ENCODE results near the gene GATAD1. TPM values are rescaled to one million over a fixed set of nuclear protein-coding genes. Genes with fewer than 3 reads are reported as not detected.

GATAD1 gene
- total and polyA plus RNA-seq, 2 of the 8 experiments (the other 6 are each of a cell fraction or from before 2014, with no cell fraction given) = 17.1 to 34.7 TPM

- TF ChIP-seq YY1 (IDR thresholded peaks at IDR 0.05; ENCODE audit: low read depth, low read length) (no peak), SRF (IDR thresholded peaks at IDR 0.05; ENCODE audit: low read depth, low read length) (no peak), CHD7 (IDR thresholded peaks at IDR 0.05; ENCODE audit: insufficient replicate concordance, low read length) (no peak), CHD2 (IDR thresholded peaks at IDR 0.05; ENCODE audit: low read length) (no peak), USF2 (IDR thresholded peaks at IDR 0.05; ENCODE audit: low read length) (no peak), ZNF274 (IDR thresholded peaks at IDR 0.05; ENCODE audit: borderline replicate concordance, extremely low read depth, low read length) (no peak), BRCA1 (IDR thresholded peaks at IDR 0.05; ENCODE audit: low read depth, low read length) (no peak)
Measured at GRCh38 chr7:92421676-92422435, 25.4 kb upstream of the GATAD1 start (continued).
